HG03196 (cell line): ENCODE data around the gene LRR1.
"Not testable (repeated sequence)": the region's sequence is repeated elsewhere in the genome, so short reads cannot be mapped to it uniquely, and the experiment has no call there.

ENCODE experiments used
- ATAC-seq: cut with Tn5 transposase; IDR thresholded peaks from one replicate; pipeline ENCODE4 v1.9.1; 2021; ENCODE audit not compliant: unreplicated experiment

Gene LRR1

GRCh38 chr14:49623941-49624839 is 25.4 kb downstream of the LRR1 start:
- ATAC-seq, result no peak

GRCh38 chr14:49633640-49634546 is 35.2 kb downstream of the LRR1 start:
- ATAC-seq, result peak; percentile 72

- ATAC-seq, result peak; percentile 34
These were observed 36.0 kb downstream of the LRR1 start, which contains the start of gene DNAAF2 for GRCh38 chr14:49634547-49635334. TSS of gene DNAAF2 (minus strand) at chr14:49635244. CDS start at chr14:49635149, 95 bp downstream.

- ATAC-seq, result no peak
These were observed 38.1 kb downstream of the LRR1 start for GRCh38 chr14:49636866-49637265.

- ATAC-seq, result no peak
These were observed 38.9 kb downstream of the LRR1 start for GRCh38 chr14:49637534-49638078.

GRCh38 chr14:49640540-49641417 is 42.0 kb downstream of the LRR1 start:
- ATAC-seq, result no peak

- ATAC-seq, result no peak
These were observed 43.0 kb downstream of the LRR1 start for GRCh38 chr14:49641697-49642129.

GRCh38 chr14:49642163-49642562 is 43.4 kb downstream of the LRR1 start:
- ATAC-seq, result no peak

GRCh38 chr14:49653508-49653907 is 54.8 kb downstream of the LRR1 start:
- no peak for ATAC-seq

GRCh38 chr14:49654511-49654910 is 55.8 kb downstream of the LRR1 start:
- ATAC-seq, result no peak

GRCh38 chr14:49657500-49657899 is 58.8 kb downstream of the LRR1 start:
- not testable (repeated sequence) for ATAC-seq

GRCh38 chr14:49659526-49660455 is 61.1 kb downstream of the LRR1 start:
- no peak for ATAC-seq
